Activated T-helper 17 cell treated with anti-CD3 and anti-CD28 coated beads, Interleukin-2, amount 50 U/mL, for 72 hours (primary cell): ENCODE results near the gene TNFRSF4. TPM values are rescaled to one million over a fixed set of nuclear protein-coding genes. Genes with fewer than 3 reads are reported as not detected.

Experiments
- ATAC-seq: fragments of 150-1000 bp; cut with Tn5 transposase; replicated peaks from 2 replicates; pipeline ENCODE4 v1.10.0; 2021; ENCODE audit warnings: mild to moderate bottlenecking, moderate library complexity
- H3K27ac Mint-ChIP-seq: one replicate; pipeline ENCODE4 v1.8.0; 2022; ENCODE audit warnings: mixed read lengths
- H3K27me3 Mint-ChIP-seq: one replicate; pipeline ENCODE4 v1.8.0; 2022; ENCODE audit warnings: mixed read lengths
- H3K36me3 Mint-ChIP-seq: one replicate; pipeline ENCODE4 v1.8.0; 2022; ENCODE audit warnings: low read depth, mild to moderate bottlenecking, mixed read lengths
- H3K4me1 Mint-ChIP-seq: one replicate; pipeline ENCODE4 v1.8.0; 2022; ENCODE audit warnings: mixed read lengths
- H3K4me3 Mint-ChIP-seq: one replicate; pipeline ENCODE4 v1.8.0; 2022; ENCODE audit warnings: mild to moderate bottlenecking, mixed read lengths
- H3K9me3 Mint-ChIP-seq: one replicate; pipeline ENCODE4 v1.8.0; 2022; ENCODE audit warnings: mixed read lengths
- total RNA-seq, 2 donors: library from RNA; stranded (reverse); gene quantifications; one replicate each; pipeline ENCODE4 v1.2.3, GENCODE V29; 2022

The TNFRSF4 gene
- total RNA-seq, 2 donors from 2014 or later, result 384 to 1,007 TPM

GRCh38 chr1:1207571-1207892 is 6.4 kb downstream of the TNFRSF4 start:
- no peaks in the 10 kb centered on the region for H3K27me3 Mint-ChIP-seq
- peaks cover 6% of the 10 kb centered on the region for H3K4me1 Mint-ChIP-seq
- ATAC-seq, result no peak
- H3K4me3 Mint-ChIP-seq, result peak overlapping the region; percentile 95
- H3K36me3 Mint-ChIP-seq, result peaks cover 95% of the 10 kb centered on the region
- no peaks in the 10 kb centered on the region for H3K9me3 Mint-ChIP-seq
- peak overlapping the region; percentile 96 for H3K27ac Mint-ChIP-seq

GRCh38 chr1:1206966-1207531 is 6.9 kb downstream of the TNFRSF4 start:
- Mint-ChIP-seq H3K4me1 (peaks cover 6% of the 10 kb centered on the region), H3K36me3 (peaks cover 90% of the 10 kb centered on the region), H3K27ac (peak overlapping the region; percentile 96)

GRCh38 chr1:1206376-1206965 is 7.5 kb downstream of the TNFRSF4 start, which contains the start of gene TNFRSF18:
TNFRSF18 (minus strand) TSS chr1:1206592; CDS start chr1:1206571, 21 bp downstream.
- Mint-ChIP-seq H3K27me3 (no peaks in the 10 kb centered on the region), H3K36me3 (peaks cover 85% of the 10 kb centered on the region), H3K4me1 (peaks cover 6% of the 10 kb centered on the region), H3K27ac (peak within 1 kb of the TSS; percentile 96), H3K4me3 (peak within 1 kb of the TSS; percentile 95), H3K9me3 (no peaks in the 10 kb centered on the region)
- ATAC-seq, result peak; percentile 39

More at GRCh38 chr1:1206966-1207531, 6.9 kb downstream of the TNFRSF4 start:
- H3K4me3 Mint-ChIP-seq, result peak overlapping the region; percentile 95
- H3K9me3 Mint-ChIP-seq, result no peaks in the 10 kb centered on the region
- H3K27me3 Mint-ChIP-seq, result no peaks in the 10 kb centered on the region
- peak; percentile 9 for ATAC-seq

- no peak for ATAC-seq
- H3K4me3 Mint-ChIP-seq, result peak overlapping the region; percentile 95
- H3K27me3 Mint-ChIP-seq, result no peaks in the 10 kb centered on the region
- H3K9me3 Mint-ChIP-seq, result no peaks in the 10 kb centered on the region
- peak overlapping the region; percentile 96 for H3K27ac Mint-ChIP-seq
- H3K36me3 Mint-ChIP-seq, result peaks cover 79% of the 10 kb centered on the region
- H3K4me1 Mint-ChIP-seq, result peaks cover 6% of the 10 kb centered on the region
Observed at GRCh38 chr1:1205769-1206375, 8.1 kb downstream of the TNFRSF4 start.

- H3K9me3 Mint-ChIP-seq, result no peaks in the 10 kb centered on the region
- peaks cover 10% of the 10 kb centered on the region for H3K4me1 Mint-ChIP-seq
- ATAC-seq, result no peak
- H3K27ac Mint-ChIP-seq, result peak overlapping the region; percentile 61
- H3K36me3 Mint-ChIP-seq, result peaks cover 78% of the 10 kb centered on the region
- peak overlapping the region; percentile 95 for H3K4me3 Mint-ChIP-seq
- H3K27me3 Mint-ChIP-seq, result no peaks in the 10 kb centered on the region
Observed at GRCh38 chr1:1204998-1205768, 8.8 kb downstream of the TNFRSF4 start.

GRCh38 chr1:1204425-1204920 is 9.5 kb downstream of the TNFRSF4 start:
- ATAC-seq, result no peak
- Mint-ChIP-seq H3K4me1 (peaks cover 10% of the 10 kb centered on the region), H3K27me3 (no peaks in the 10 kb centered on the region), H3K9me3 (no peaks in the 10 kb centered on the region), H3K27ac (peak overlapping the region; percentile 61), H3K36me3 (peaks cover 72% of the 10 kb centered on the region), H3K4me3 (peak overlapping the region; percentile 95)

GRCh38 chr1:1203561-1204424 is 10.2 kb downstream of the TNFRSF4 start:
- H3K9me3 Mint-ChIP-seq, result no peaks in the 10 kb centered on the region
- H3K36me3 Mint-ChIP-seq, result peaks cover 65% of the 10 kb centered on the region
- peak overlapping the region; percentile 61 for H3K27ac Mint-ChIP-seq
- no peak for ATAC-seq
- H3K4me1 Mint-ChIP-seq, result peaks cover 10% of the 10 kb centered on the region
- peak overlapping the region; percentile 95 for H3K4me3 Mint-ChIP-seq
- H3K27me3 Mint-ChIP-seq, result no peaks in the 10 kb centered on the region

GRCh38 chr1:1202831-1203560 is 11.0 kb downstream of the TNFRSF4 start:
- ATAC-seq, result no peak
- no peaks in the 10 kb centered on the region for H3K27me3 Mint-ChIP-seq
- no peak overlapping the region for H3K27ac Mint-ChIP-seq
- no peaks in the 10 kb centered on the region for H3K9me3 Mint-ChIP-seq
- peak overlapping the region; percentile 95 for H3K4me3 Mint-ChIP-seq
- peaks cover 5% of the 10 kb centered on the region for H3K4me1 Mint-ChIP-seq
- H3K36me3 Mint-ChIP-seq, result peaks cover 57% of the 10 kb centered on the region

- Mint-ChIP-seq H3K4me1 (peaks cover 4% of the 10 kb centered on the region), H3K4me3 (peak overlapping the region; percentile 75), H3K36me3 (peaks cover 43% of the 10 kb centered on the region), H3K27ac (peak overlapping the region; percentile 89), H3K27me3 (no peaks in the 10 kb centered on the region), H3K9me3 (no peaks in the 10 kb centered on the region)
- peak; percentile 68 for ATAC-seq
Observed at GRCh38 chr1:1200876-1201810, 12.8 kb downstream of the TNFRSF4 start.

GRCh38 chr1:1199961-1200875 is 13.7 kb downstream of the TNFRSF4 start:
- Mint-ChIP-seq H3K27ac (peak overlapping the region; percentile 89), H3K36me3 (peaks cover 34% of the 10 kb centered on the region), H3K4me1 (peaks cover 5% of the 10 kb centered on the region), H3K27me3 (no peaks in the 10 kb centered on the region), H3K9me3 (no peaks in the 10 kb centered on the region), H3K4me3 (peak overlapping the region; percentile 75)
- ATAC-seq, result no peak

GRCh38 chr1:1199141-1199960 is 14.6 kb downstream of the TNFRSF4 start:
- no peaks in the 10 kb centered on the region for H3K9me3 Mint-ChIP-seq
- H3K36me3 Mint-ChIP-seq, result peaks cover 25% of the 10 kb centered on the region
- no peaks in the 10 kb centered on the region for H3K27me3 Mint-ChIP-seq
- ATAC-seq, result no peak
- peak overlapping the region; percentile 75 for H3K4me3 Mint-ChIP-seq
- H3K27ac Mint-ChIP-seq, result peak overlapping the region; percentile 89
- peaks cover 14% of the 10 kb centered on the region for H3K4me1 Mint-ChIP-seq
